Sigmoid colon (tissue), 4 donors: ENCODE data around the gene CFD.

Experiments
- CTCF ChIP-seq, 4 experiments: fragments of 450-650 bp in 3 of 4; fragments of 200-600 bp in 1 of 4; IDR thresholded peaks; one replicate each; pipeline ENCODE4 v1.5.1; 2016 to 2019; ENCODE audit warnings: antibody characterized with exemption in 4 of 4, mild to moderate bottlenecking in 3 of 4, moderate library complexity in 2 of 4
- POLR2AphosphoS5 ChIP-seq, 4 donors: sonication (generic); formaldehyde crosslinking; IDR thresholded peaks; one replicate each; pipeline ENCODE4 v1.6.1; 2017; ENCODE audit warnings: antibody characterized with exemption in 4 of 4

GRCh38 chr19:821231-821824, 38.1 kb upstream of the CFD start:
- TF ChIP-seq POLR2AphosphoS5 (IDR thresholded peaks at IDR 0.05) (no peak), CTCF (IDR thresholded peaks at IDR 0.05) (no peak)
